Adrenal gland (tissue), 5 donors: ENCODE results near the gene NCOA1.

Experiments
- CTCF ChIP-seq, 6 experiments: fragments of 450-650 bp in 4 of 6; fragments of 200-600 bp in 2 of 6; sonication (generic) in 1 of 6; IDR thresholded peaks; 1 replicate in 5 of 6; 2 replicates in 1 of 6; pipeline versions ENCODE4 v1.5.1 to v1.8.0; 2016 to 2021; ENCODE audit warnings: antibody characterized with exemption in 6 of 6, mild to moderate bottlenecking in 2 of 6, moderate library complexity in 1 of 6
- POLR2A ChIP-seq, 2 donors: fragments of 450-650 bp; IDR thresholded peaks; one replicate each; pipeline ENCODE4 v1.6.1; 2017; ENCODE audit warnings: antibody characterized with exemption in 2 of 2, mild to moderate bottlenecking in 2 of 2, moderate library complexity in 1 of 2
- donor health status: DM: no; HTN: no; CAD: no.

GRCh38 chr2:24577481-24577880, 86.4 kb downstream of the NCOA1 start:
- no peak for TF ChIP-seq CTCF (IDR thresholded peaks at IDR 0.05)
- TF ChIP-seq POLR2A (IDR thresholded peaks at IDR 0.05): no peak
